Type B pancreatic cell (in vitro differentiated cells): Measurements from ENCODE around the gene PLEKHA7. TPM values are rescaled to one million over a fixed set of nuclear protein-coding genes. Genes with fewer than 3 reads are reported as not detected.
A peak's percentile ranks its signal among the peaks of the same experiment; 100 is the strongest.
"Not testable (repeated sequence)": the region's sequence is repeated elsewhere in the genome, so short reads cannot be mapped to it uniquely, and the experiment has no call there.

Experiments
- DNase-seq: peaks from one replicate; pipeline ENCODE4 v3.0.0; 2021; ENCODE audit warnings: mixed read lengths; ENCODE audit not compliant: unreplicated experiment; ENCODE audit errors: extremely low spot score
- H3K27ac Mint-ChIP-seq: 2 replicates; pipeline ENCODE4 v1.8.0; 2021; ENCODE audit warnings: mild to moderate bottlenecking, mixed read lengths
- H3K27me3 Mint-ChIP-seq: 2 replicates; pipeline ENCODE4 v1.8.0; 2021; ENCODE audit warnings: mixed read lengths
- H3K36me3 Mint-ChIP-seq: 2 replicates; pipeline ENCODE4 v1.8.0; 2021; ENCODE audit warnings: mixed read lengths
- H3K4me1 Mint-ChIP-seq: one replicate; pipeline ENCODE4 v1.8.0; 2021; ENCODE audit warnings: mixed read lengths; ENCODE audit not compliant: unreplicated experiment
- H3K4me3 Mint-ChIP-seq: 2 replicates; pipeline ENCODE4 v1.8.0; 2021; ENCODE audit warnings: mild to moderate bottlenecking, mixed read lengths
- H3K9me3 Mint-ChIP-seq: 2 replicates; pipeline ENCODE4 v1.8.0; 2021; ENCODE audit warnings: mixed read lengths
- total RNA-seq: library from RNA; stranded (reverse); gene quantifications from 2 replicates; pipeline ENCODE4 v1.2.1, GENCODE V29; 2021; ENCODE audit warnings: low replicate concordance
- TF ChIP-seq, protein P1 (sequence below): fragments of 200-600 bp; sonication (generic); conservative IDR thresholded peaks from 2 replicates; pipeline ENCODE4 v1.5.0; 2021; ENCODE audit warnings: antibody characterized with exemption, mild to moderate bottlenecking

PLEKHA7 gene
- total RNA-seq, 1 donor from 2014 or later: 64.7 TPM

GRCh38 chr11:16911186-16911585 is 103.0 kb downstream of the PLEKHA7 start:
- Mint-ChIP-seq H3K36me3 (peaks cover 4% of the 10 kb centered on the region), H3K4me1 (peaks cover 28% of the 10 kb centered on the region), H3K27ac (no peak overlapping the region), H3K27me3 (no peaks in the 10 kb centered on the region), H3K4me3 (no peak overlapping the region), H3K9me3 (no peaks in the 10 kb centered on the region)
- TF ChIP-seq, protein P1, sequence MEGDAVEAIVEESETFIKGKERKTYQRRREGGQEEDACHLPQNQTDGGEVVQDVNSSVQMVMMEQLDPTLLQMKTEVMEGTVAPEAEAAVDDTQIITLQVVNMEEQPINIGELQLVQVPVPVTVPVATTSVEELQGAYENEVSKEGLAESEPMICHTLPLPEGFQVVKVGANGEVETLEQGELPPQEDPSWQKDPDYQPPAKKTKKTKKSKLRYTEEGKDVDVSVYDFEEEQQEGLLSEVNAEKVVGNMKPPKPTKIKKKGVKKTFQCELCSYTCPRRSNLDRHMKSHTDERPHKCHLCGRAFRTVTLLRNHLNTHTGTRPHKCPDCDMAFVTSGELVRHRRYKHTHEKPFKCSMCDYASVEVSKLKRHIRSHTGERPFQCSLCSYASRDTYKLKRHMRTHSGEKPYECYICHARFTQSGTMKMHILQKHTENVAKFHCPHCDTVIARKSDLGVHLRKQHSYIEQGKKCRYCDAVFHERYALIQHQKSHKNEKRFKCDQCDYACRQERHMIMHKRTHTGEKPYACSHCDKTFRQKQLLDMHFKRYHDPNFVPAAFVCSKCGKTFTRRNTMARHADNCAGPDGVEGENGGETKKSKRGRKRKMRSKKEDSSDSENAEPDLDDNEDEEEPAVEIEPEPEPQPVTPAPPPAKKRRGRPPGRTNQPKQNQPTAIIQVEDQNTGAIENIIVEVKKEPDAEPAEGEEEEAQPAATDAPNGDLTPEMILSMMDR: no peak
- DNase-seq: no peak

- peak overlapping the region; percentile 66 for H3K27ac Mint-ChIP-seq
- H3K9me3 Mint-ChIP-seq: no peaks in the 10 kb centered on the region
- no peaks in the 10 kb centered on the region for H3K27me3 Mint-ChIP-seq
- TF ChIP-seq, protein P1: no peak
- H3K4me3 Mint-ChIP-seq: peak overlapping the region; percentile 22
- H3K4me1 Mint-ChIP-seq: peaks cover 29% of the 10 kb centered on the region
- H3K36me3 Mint-ChIP-seq: peaks cover 4% of the 10 kb centered on the region
- no peak for DNase-seq
These were observed 104.7 kb downstream of the PLEKHA7 start for GRCh38 chr11:16909359-16910035.

GRCh38 chr11:16905375-16905774 is 108.8 kb downstream of the PLEKHA7 start:
- H3K4me1 Mint-ChIP-seq: peaks cover 25% of the 10 kb centered on the region
- TF ChIP-seq, protein P1: no peak
- no peaks in the 10 kb centered on the region for H3K9me3 Mint-ChIP-seq
- no peaks in the 10 kb centered on the region for H3K27me3 Mint-ChIP-seq
- peak overlapping the region; percentile 85 for H3K27ac Mint-ChIP-seq
- peaks cover 7% of the 10 kb centered on the region for H3K36me3 Mint-ChIP-seq
- DNase-seq: no peak
- H3K4me3 Mint-ChIP-seq: no peak overlapping the region

- H3K27me3 Mint-ChIP-seq, DNase-seq, H3K4me3 Mint-ChIP-seq, H3K36me3 Mint-ChIP-seq, H3K27ac Mint-ChIP-seq, H3K9me3 Mint-ChIP-seq: not testable (repeated sequence)
- peaks cover 20% of the 10 kb centered on the region for H3K4me1 Mint-ChIP-seq
These were observed 109.5 kb downstream of the PLEKHA7 start for GRCh38 chr11:16904761-16905160.

DNA sequence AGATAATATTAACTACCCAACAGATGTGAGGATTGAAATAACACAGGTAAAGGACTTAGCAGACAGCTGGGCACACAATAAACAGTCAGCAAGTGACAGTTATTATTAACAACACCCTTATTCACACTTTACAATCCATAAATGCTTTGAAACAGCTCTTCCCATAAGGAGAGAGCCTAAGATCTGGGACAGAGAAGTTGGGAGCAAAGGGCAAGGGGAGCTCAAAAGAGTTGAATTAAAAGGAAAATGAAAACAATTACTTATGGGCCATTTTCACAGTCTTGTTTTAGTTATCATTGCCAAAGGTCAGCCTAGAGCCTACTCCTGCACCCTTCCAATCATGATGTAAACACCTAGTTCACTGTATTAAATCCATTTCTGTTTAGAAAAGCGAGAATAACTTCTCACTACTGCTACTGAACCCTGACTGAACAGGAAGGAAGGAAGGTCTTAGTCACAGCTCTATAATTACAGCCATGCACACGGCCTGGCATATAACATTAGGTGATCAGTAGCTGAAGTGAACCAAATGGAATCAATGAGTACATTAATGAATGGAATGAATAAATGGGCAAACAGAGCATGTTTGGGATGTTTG is 111.3 kb downstream of the PLEKHA7 start:
- DNase-seq: no peak
- Mint-ChIP-seq H3K4me3 (no peak overlapping the region), H3K27ac (peak overlapping the region; percentile 60), H3K27me3 (no peaks in the 10 kb centered on the region), H3K9me3 (no peaks in the 10 kb centered on the region), H3K36me3 (peaks cover 3% of the 10 kb centered on the region), H3K4me1 (peaks cover 22% of the 10 kb centered on the region)
- TF ChIP-seq, protein P1: no peak

DNA sequence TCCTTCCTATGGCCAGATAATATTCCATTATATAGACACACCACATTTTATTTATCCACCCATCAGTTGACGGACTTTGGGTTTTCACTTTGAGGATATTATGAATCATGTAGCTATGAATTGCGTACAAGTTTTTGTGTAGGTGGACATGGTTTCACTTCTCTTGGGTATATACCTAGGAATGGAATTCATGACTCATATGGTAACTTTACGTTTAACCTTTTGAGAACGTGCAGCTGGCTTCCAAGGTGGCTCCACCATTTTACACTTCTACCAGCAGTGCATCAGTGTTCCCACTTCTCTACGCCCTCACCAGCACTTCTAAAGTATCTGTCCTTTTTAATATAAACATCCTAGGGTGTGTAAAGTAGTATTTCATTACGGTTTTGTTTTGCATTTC is 112.0 kb downstream of the PLEKHA7 start:
- H3K9me3 Mint-ChIP-seq: no peaks in the 10 kb centered on the region
- H3K4me1 Mint-ChIP-seq: peaks cover 29% of the 10 kb centered on the region
- peak overlapping the region; percentile 60 for H3K27ac Mint-ChIP-seq
- H3K4me3 Mint-ChIP-seq: peak overlapping the region; percentile 7
- no peaks in the 10 kb centered on the region for H3K27me3 Mint-ChIP-seq
- TF ChIP-seq, protein P1: no peak
- no peak for DNase-seq
- peaks cover 3% of the 10 kb centered on the region for H3K36me3 Mint-ChIP-seq
